DOHH2 (cell line): Measurements from ENCODE around the gene KEL.

ENCODE experiments used
- H3F3A ChIP-seq: fragments of 200-600 bp; sonication (generic), shearing (Covaris generic); 2 replicates; pipeline ENCODE4 v1.6.0; 2016; ENCODE audit warnings: antibody characterized with exemption, mild to moderate bottlenecking; ENCODE audit not compliant: control insufficient read depth, insufficient read depth
- H3K27ac ChIP-seq: fragments of 200-600 bp; sonication (generic); 2 replicates; pipeline ENCODE4 v1.5.1; 2014; ENCODE audit warnings: low read depth, mild to moderate bottlenecking, low read length, moderate library complexity
- H3K27me3 ChIP-seq: fragments of 200-600 bp; sonication (generic); 2 replicates; pipeline ENCODE4 v1.6.1; 2014; ENCODE audit warnings: mild to moderate bottlenecking, low read length, mixed read lengths; ENCODE audit not compliant: control insufficient read depth
- H3K36me3 ChIP-seq: fragments of 200-600 bp; sonication (generic); 2 replicates; pipeline ENCODE4 v1.6.1; 2014; ENCODE audit warnings: mild to moderate bottlenecking, low read length, moderate library complexity, mixed read lengths; ENCODE audit not compliant: control insufficient read depth
- H3K4me1 ChIP-seq: fragments of 200-600 bp; sonication (generic); 2 replicates; pipeline ENCODE4 v1.6.1; 2014; ENCODE audit warnings: mild to moderate bottlenecking, low read length, mixed read lengths; ENCODE audit not compliant: control insufficient read depth
- H3K4me2 ChIP-seq: fragments of 200-600 bp; sonication (generic); 2 replicates; pipeline ENCODE4 v1.6.0; 2014; ENCODE audit warnings: mild to moderate bottlenecking, low read length, moderate library complexity
- H3K4me3 ChIP-seq: fragments of 200-600 bp; sonication (generic); 2 replicates; pipeline ENCODE4 v1.5.1; 2014; ENCODE audit warnings: mild to moderate bottlenecking, low read length, mixed read lengths
- H3K79me2 ChIP-seq: fragments of 200-600 bp; sonication (generic); 2 replicates; pipeline ENCODE4 v1.6.1; 2014; ENCODE audit warnings: mild to moderate bottlenecking, low read length, mixed read lengths; ENCODE audit not compliant: control insufficient read depth
- H3K9me2 ChIP-seq: fragments of 200-600 bp; sonication (generic); replicated peaks from 2 replicates; pipeline ENCODE4 v1.6.1; 2014; ENCODE audit warnings: mild to moderate bottlenecking, low read length, mixed read lengths; ENCODE audit not compliant: control insufficient read depth
- H3K9me3 ChIP-seq: fragments of 200-600 bp; sonication (generic); 2 replicates; pipeline ENCODE4 v1.6.1; 2014; ENCODE audit warnings: antibody characterized with exemption, low read length, mixed read lengths; ENCODE audit not compliant: control insufficient read depth, insufficient read depth
- H4K20me1 ChIP-seq: fragments of 200-600 bp; sonication (generic); 2 replicates; pipeline ENCODE4 v1.6.0; 2014; ENCODE audit warnings: low read depth, mild to moderate bottlenecking, antibody characterized with exemption, low read length, moderate library complexity; ENCODE audit not compliant: control insufficient read depth, insufficient read depth
- EZH2phosphoT487 ChIP-seq: fragments of 200-600 bp; sonication (generic); IDR thresholded peaks from 2 replicates; pipeline ENCODE4 v1.6.1; 2017; ENCODE audit warnings: borderline replicate concordance, mild to moderate bottlenecking, antibody characterized with exemption, low read length, moderate library complexity, mixed read lengths
- TF ChIP-seq, protein P1 (sequence below): fragments of 200-600 bp; sonication (generic); IDR thresholded peaks from one replicate; pipeline ENCODE4 v1.5.1; 2014; ENCODE audit warnings: antibody characterized with exemption, mild to moderate bottlenecking, low read depth, low read length; ENCODE audit not compliant: poor library complexity, severe bottlenecking

The KEL gene

GRCh38 chr7:142933624-142934023 is 28.5 kb downstream of the KEL start, which contains the start of gene TRPV5:
TSS of gene TRPV5 (minus strand) at chr7:142933746. CDS start at chr7:142933459, 287 bp downstream.
- no peaks in the 10 kb centered on the region for H3K9me2 ChIP-seq
- peaks cover 15% of the 10 kb centered on the region; the same call in 1 of the 2 replicates for H3K27me3 ChIP-seq
- H3K36me3 ChIP-seq = no peaks in the 10 kb centered on the region
- no peak within 1 kb of the TSS for H3K27ac ChIP-seq
- no peaks in the 10 kb centered on the region for H3K79me2 ChIP-seq
- H3K4me1 ChIP-seq = no peaks in the 10 kb centered on the region
- no peak within 1 kb of the TSS for H3K4me2 ChIP-seq
- H3K9me3 ChIP-seq = no peaks in the 10 kb centered on the region
- TF ChIP-seq EZH2phosphoT487 = no peak
- TF ChIP-seq, protein P1, sequence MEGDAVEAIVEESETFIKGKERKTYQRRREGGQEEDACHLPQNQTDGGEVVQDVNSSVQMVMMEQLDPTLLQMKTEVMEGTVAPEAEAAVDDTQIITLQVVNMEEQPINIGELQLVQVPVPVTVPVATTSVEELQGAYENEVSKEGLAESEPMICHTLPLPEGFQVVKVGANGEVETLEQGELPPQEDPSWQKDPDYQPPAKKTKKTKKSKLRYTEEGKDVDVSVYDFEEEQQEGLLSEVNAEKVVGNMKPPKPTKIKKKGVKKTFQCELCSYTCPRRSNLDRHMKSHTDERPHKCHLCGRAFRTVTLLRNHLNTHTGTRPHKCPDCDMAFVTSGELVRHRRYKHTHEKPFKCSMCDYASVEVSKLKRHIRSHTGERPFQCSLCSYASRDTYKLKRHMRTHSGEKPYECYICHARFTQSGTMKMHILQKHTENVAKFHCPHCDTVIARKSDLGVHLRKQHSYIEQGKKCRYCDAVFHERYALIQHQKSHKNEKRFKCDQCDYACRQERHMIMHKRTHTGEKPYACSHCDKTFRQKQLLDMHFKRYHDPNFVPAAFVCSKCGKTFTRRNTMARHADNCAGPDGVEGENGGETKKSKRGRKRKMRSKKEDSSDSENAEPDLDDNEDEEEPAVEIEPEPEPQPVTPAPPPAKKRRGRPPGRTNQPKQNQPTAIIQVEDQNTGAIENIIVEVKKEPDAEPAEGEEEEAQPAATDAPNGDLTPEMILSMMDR = no peak
- no peak within 1 kb of the TSS for H3K4me3 ChIP-seq
- H4K20me1 ChIP-seq = no peaks in the 10 kb centered on the region
- no peaks in the 10 kb centered on the region for H3F3A ChIP-seq

DNA sequence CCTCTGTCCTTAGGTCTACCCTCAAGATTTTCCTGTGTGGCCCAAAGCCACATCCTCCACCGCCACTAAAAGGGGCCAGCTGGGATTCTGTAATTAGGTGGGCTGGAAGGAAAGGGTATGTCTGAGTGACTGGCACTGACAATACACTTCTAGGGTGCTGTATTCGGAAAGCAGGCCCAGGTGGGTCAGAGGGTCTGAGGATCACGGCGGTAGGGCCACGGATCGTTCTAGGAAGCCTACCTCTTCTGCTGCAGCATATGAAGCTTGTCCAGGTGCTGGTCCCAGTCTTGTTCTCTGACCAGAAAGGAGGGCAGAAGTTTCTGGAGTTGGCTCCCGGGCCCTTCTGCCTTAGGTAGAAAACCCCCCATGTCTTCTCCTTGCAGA is 29.1 kb downstream of the KEL start:
- Histone ChIP-seq H3K27me3 (peaks cover 15% of the 10 kb centered on the region; the same call in 1 of the 2 replicates), H3K9me2 (no peaks in the 10 kb centered on the region), H3K4me1 (peaks cover 3% of the 10 kb centered on the region), H3K4me2 (no peak overlapping the region), H3K36me3 (no peaks in the 10 kb centered on the region), H3F3A (no peaks in the 10 kb centered on the region), H3K27ac (no peak overlapping the region), H4K20me1 (no peaks in the 10 kb centered on the region), H3K79me2 (no peaks in the 10 kb centered on the region), H3K4me3 (no peak overlapping the region), H3K9me3 (peaks cover 3% of the 10 kb centered on the region)
- TF ChIP-seq EZH2phosphoT487 = no peak
- TF ChIP-seq, protein P1 = no peak

DNA sequence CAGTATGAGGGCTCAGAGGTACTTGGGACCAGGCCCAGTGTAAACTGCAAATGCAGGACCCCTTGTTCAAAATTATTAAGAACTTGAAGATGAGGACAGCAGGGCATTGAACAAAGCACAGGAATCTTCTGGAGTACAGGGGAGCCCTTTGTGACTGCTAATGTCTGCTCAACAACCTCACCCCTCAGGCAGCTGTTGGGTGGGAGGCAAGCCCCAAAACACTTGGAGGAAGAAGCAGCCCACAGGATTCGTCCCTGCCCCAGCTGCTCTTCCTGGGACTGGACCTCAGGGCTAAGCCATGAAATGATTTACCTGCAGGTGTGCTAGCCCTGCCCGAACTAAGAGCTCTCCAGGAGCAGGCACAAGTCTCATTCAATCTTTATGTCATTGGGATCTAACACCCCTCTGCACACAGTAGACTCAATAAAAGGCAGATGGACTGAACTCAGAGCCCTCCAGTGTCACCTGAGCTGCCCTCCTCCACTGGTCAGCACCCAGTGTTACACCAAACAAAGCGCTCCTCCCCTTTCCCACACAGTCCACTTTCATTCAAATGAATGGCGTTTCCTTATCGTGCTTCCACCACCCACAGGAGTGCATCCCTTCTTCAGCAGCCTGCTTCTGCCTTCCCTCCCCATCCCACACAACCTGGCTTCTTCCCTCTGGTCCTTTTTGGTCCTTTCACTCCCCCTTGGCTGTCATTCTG is 29.6 kb downstream of the KEL start:
- TF ChIP-seq, protein P1 = no peak
- no peak for TF ChIP-seq EZH2phosphoT487
- no peaks in the 10 kb centered on the region for H3F3A ChIP-seq
- no peaks in the 10 kb centered on the region for H4K20me1 ChIP-seq
- no peak overlapping the region for H3K4me2 ChIP-seq
- H3K27me3 ChIP-seq = peaks cover 15% of the 10 kb centered on the region; the same call in 1 of the 2 replicates
- H3K36me3 ChIP-seq = no peaks in the 10 kb centered on the region
- no peak overlapping the region for H3K4me3 ChIP-seq
- H3K79me2 ChIP-seq = no peaks in the 10 kb centered on the region
- no peak overlapping the region for H3K27ac ChIP-seq
- peaks cover 9% of the 10 kb centered on the region for H3K9me3 ChIP-seq
- no peaks in the 10 kb centered on the region for H3K9me2 ChIP-seq
- H3K4me1 ChIP-seq = peaks cover 8% of the 10 kb centered on the region
